HPDE6-E6E7 (cell line): ENCODE results near the gene CNIH4.
"Not testable (repeated sequence)": the region's sequence is repeated elsewhere in the genome, so short reads cannot be mapped to it uniquely, and the experiment has no call there.

Experiments
- DNase-seq: peaks from one replicate; pipeline ENCODE4 v3.0.0; 2011; ENCODE audit warnings: missing footprints; ENCODE audit errors: extremely low spot score

CNIH4 gene

DNA sequence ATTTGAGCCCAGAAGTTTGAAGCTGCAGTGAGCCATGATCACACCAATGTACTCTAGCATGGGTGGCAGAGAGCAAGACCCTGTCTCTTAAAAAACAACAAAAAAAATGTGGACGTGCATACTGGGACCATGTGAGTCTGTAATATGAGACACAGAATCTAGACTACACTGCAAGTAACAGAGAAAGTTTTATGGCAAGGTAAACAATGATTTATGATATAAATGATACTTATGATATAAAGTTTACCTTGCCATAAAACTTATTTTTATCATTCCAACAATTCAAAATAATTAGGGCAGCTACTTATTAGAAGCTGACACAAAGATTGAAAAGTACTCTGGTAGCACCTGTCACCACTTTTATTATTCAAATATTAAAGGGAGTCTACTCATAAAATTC lies 43.2 kb downstream of the CNIH4 start:
- no peak for DNase-seq

DNA sequence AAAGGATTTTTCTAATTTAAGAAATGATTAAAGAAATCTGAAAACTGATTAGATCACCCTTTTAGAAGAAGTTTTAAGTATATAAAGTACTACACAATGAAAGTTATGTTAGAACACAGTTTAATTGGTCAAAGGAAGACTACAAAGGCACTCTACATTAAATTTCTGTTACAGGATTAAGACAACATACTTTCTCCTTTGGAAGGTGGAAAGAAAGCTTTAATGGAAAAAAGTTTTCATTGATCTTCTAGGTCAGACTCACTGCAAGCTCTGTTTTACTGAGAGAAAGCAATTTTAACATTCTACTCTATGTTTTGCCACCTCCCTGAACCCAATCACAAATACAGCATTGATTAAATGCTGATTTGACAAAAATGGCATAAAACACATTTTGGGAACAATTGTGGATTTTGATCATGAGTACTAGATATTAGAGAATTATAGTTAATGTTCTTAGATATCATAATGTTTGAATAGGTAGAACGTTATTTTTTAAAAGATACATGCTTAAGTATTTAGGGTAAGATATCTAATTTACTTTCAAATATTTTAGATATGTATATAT lies 45.9 kb downstream of the CNIH4 start:
- DNase-seq = no peak

DNA sequence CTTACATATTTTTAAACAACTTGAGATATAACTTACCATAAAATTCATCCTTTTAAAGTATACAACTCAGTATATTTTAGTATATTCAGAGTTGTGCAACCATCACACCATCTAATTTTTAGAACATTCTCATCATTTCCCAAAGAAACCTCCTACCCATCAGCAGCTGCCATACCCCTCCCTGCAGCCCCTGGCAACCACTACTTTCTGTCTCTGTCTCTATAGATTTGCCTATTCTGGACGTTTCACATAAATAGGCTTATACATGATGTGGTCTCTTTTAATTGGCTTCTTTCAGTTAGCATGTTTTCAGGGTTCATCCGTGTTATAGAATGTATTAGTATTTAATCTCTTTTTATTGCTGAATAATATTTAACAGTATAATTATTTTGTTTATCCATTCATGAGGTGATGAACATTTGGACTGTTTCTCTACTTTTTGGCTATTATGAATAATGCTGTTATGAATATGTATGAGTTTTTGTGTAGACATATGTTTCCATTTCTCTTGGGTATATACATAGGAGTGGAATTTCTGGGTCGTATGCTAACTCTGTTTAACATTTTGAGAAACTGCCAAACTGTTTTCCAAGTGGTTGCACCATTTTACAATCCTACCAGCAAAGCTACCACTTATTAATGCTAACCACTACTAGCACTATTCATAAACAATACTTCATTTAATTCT lies 48.4 kb downstream of the CNIH4 start:
- no peak for DNase-seq

DNA sequence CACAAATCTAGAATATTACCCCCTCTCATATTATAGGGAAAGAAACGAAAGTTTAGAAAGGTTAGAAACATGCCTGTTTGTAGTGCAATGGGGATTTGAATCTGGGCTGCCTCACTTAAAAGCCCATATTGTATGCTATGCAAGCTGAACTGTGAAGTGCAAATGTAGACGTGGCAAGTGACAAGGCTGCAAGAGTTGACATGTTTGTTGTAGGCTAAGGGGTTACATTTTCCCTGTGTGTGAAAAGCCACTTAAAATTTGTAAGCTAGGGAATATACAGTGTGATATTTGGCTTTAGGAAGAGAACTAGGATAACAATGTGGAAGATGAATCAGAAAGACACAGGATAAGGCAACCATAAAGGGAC lies 48.9 kb downstream of the CNIH4 start:
- DNase-seq = no peak

DNA sequence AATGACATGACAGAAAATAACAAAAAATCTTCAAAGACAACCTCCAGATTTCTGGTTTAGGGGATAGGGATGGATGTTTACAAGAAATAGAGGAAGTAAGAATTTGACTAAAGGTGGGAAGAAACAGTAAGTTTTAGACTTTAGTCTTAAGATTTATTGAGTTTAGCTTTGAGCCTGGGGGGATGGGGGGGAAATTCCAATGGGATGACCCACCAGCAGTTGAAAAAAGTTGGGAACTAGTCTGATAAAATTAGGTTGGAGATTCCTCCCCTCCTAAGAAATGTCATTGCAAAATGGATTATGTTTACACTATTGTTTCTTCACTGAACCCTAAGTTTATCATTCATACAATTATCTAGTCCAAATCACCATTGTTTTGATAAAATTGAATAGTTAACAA lies 49.5 kb downstream of the CNIH4 start:
- no peak for DNase-seq

DNA sequence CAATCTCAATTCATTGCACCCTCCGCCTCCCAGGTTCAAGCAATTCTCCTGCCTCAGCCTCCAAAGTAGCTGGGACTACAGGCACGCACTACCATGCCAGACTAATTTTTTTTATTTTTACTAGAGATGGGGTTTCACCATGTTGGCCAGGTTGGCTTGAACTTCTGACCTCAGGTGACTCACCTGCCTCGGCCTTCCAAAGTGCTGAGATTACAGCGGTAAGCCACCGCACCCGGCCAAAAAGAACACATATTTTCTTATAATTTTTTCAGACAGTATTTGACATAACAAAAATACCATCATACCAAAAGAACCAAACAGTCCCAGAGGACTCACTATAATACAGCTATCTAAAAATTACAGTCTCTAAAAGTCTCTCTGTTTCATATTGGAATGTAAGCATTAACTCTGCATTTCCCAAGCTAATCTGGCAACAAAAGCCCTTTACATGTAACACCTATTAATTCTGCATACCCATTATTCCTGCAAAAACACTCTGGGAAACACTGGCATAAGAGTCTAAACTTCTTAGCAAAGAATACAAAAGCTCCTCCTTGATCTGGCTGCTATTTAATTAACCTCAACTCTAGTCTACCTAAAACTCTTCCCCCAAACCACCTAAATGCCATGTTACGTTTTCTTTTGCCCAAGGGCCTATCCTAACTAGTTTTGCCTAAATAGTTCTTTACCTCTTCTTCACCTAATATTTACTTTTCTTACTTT lies 51.1 kb downstream of the CNIH4 start:
- no peak for DNase-seq

DNA sequence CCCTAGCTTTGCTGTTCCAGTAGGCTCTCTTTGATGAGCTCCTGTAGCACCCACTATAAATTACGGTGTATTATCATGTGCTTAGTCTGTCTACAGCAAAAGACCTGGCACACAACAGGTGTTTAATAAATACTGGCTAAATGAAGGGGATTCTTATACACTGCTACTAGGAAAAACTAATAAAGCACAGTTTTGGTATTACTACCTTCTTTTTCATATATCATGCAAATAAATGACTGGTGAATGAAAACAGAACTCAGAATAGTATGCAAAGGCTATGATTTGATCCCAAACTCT lies 51.6 kb downstream of the CNIH4 start:
- DNase-seq = no peak

DNA sequence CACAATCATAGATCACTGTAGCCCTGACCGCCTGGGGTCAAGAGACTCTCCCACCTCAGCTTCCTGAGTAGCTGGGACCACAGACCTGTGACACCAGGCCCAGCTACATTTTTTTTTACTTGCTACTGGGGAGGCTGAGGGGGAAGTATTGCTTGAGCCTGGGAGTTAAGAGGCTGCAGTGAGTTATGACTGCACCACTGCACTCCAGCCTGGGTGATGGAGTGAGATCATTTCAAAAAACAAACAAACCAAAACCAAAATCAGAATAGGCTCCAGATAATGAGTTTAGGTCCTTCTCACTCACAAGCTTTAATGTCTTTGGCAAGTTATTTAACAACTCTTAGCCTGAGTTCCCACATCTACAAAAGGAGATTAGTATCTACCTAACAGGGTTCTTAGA lies 55.1 kb downstream of the CNIH4 start:
- DNase-seq = no peak

DNA sequence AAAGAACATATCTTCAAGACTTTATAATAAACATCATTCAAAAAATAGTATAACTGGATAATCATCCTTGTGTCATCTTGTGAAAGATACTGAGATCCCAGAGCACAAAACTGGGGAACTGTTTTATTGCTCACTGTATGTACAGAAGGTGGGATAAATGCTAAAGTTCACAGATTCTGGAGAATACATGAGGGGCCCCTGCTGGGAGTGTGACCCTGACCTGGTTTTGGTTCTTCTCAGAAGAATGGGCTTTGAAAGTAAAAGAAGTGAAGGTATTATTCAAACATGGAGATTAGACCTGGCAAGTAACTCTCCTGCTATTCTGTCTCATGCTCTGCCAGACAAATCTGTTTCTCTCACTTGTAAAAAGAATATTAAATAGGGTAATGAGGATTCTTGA lies 63.4 kb downstream of the CNIH4 start:
- no peak for DNase-seq

DNA sequence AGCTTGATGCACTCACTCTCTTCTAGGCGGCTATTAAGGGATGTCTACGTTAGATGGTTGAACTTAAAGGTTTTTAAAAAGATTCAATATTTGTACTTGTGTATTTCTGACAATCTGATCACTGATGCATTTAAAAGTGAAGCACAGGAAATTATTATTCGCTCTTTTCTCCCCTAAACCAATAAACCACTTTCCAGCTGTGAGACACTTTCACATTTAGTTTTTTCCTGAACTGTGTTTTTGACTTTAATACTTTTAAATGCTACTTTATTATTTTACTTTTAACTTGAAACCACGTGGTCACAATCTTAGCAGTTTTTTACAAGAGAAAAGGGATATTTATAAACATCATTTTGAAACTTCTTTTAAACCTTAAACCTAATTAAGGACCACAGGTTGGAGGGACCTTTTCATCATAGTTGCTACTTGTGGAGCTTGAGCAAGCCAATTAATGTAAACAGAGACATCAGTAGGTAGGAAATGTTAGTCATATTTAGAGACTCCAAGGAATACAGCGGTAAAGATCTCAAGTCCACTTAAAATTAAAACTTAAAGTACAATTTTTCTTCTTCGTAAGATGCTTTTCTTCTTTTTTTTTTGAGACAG lies 68.7 kb downstream of the CNIH4 start:
- no peak for DNase-seq

DNA sequence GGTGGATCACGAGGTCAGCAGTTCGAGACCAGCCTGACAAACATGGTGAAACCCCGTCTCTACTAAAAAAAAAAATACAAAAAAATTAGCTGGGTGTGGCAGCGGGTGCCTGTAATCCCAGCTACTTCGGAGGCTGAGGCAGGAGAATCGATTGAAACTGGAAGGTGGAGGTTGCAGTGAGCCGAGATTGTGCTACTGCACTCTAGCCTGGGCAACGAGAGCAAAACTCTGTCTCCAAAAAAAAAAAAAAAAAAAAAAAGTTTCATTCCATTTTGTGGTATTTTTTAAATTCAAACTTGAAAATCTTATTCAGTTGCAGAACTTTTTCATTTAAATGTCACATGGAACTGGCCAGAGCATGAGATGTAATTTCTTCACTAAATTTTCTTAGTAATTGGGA lies 70.2 kb downstream of the CNIH4 start:
- not testable (repeated sequence) for DNase-seq

DNA sequence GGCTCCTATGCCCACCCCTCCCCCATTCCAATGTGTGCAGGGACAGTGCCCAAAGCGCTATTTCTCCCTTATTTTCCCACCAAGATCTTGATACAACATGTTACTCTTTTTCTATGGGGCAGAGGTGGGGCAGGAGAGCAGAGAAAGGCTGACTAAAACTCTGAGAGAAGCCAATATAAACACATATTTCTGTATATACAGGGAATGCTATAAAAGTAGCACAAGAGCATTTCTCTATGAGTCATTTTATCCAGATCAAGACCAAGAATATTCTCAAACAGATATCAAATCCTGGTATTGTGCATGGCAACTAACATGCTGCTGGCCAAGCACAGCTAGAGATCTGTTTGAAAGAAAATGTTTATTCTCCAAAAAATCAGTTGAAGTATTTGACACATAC lies 70.7 kb downstream of the CNIH4 start:
- DNase-seq = no peak

DNA sequence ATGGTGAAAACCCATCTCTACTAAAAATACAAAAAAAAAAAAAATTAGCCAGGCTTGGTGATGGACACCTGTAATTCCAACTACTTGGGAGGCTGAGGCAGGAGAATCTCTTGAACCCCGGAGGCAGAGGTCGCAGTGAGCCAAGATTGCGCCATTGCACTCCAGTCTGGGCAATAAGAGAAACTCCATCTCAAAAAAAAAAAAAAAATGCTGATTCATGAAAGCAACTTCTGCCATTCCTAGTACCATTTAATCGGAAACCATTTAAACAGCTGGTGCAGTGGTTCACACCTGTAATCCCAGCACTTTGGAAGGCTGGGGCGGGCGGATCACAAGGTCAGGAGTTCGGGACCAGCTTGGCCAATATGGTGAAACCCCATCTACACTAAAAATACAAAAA lies 72.0 kb downstream of the CNIH4 start:
- DNase-seq = not testable (repeated sequence)
